KBM-7 (cell line): ENCODE data around the gene CARD8.
"Not testable (repeated sequence)": the region's sequence is repeated elsewhere in the genome, so short reads cannot be mapped to it uniquely, and the experiment has no call there.

Experiments
- DNase-seq: peaks from one replicate; pipeline ENCODE4 v3.0.0-alpha.2; 2015
- in situ Hi-C: fragments of 300-500 bp; cut with MboI; formaldehyde crosslinking; loops from 2 replicates; pipeline ENCODE4 v1.14.3; 2020; ENCODE audit warnings: low sequenced_read_pairs, low pct_unique_long_range_greater_than_20kb, mixed read lengths

The CARD8 gene

DNA sequence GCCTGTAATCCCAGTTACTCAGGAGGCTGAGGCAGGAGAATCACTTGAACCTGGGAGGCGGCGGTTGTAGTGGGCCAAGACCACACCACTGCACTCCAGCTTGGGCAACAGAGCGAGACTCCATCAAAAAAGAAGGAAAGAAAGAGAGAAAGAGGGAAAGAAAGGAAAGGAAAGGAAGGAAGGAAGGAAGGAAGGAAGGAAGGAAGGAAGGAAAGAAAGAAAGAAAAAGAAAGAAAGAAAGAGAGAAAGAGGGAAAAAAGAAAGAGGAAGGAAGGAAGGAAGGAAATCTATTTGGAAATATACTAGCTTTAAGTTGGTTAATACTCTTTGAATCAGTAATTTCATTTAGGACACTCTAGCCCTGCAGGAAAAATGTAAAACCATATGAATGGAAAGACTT lies 34.9 kb downstream of the CARD8 start:
- DNase-seq, in situ Hi-C loops: not testable (repeated sequence)

- in situ Hi-C loops: no loop called here
- no peak for DNase-seq
These were observed 36.7 kb downstream of the CARD8 start for GRCh38 chr19:48218997-48219396.

- in situ Hi-C loops: no loop called here
- no peak for DNase-seq
These were observed 38.8 kb downstream of the CARD8 start for GRCh38 chr19:48216933-48217332.

DNA sequence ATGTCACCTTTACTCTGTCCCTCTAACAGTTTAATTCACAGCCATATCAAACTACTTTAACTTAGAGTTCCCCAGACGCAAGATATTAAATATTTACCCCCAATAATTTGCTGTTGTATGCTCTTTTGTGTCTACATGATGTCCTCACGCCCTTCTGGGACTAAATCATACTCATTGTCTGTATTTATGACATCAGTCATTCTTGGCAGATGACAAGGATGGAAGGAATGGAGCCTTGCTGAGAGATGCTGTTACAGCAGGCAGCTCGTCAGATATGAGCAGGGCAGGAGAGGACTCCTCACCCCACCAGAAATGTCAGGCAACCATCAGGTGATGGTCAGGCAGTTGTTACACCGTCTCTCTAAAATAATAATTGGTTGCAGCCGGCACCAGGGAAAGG lies 41.8 kb downstream of the CARD8 start:
- in situ Hi-C loops: no loop called here
- no peak for DNase-seq

GRCh38 chr19:48210005-48210404 lies 45.7 kb downstream of the CARD8 start:
- in situ Hi-C loops: no loop called here

GRCh38 chr19:48206397-48207093 lies 49.2 kb downstream of the CARD8 start:
- in situ Hi-C loops: no loop called here
- no peak for DNase-seq

More at GRCh38 chr19:48210005-48210404, 45.7 kb downstream of the CARD8 start:
- DNase-seq: no peak

- DNase-seq: peak; percentile 98
- in situ Hi-C loops: no loop called here
These were observed 51.7 kb downstream of the CARD8 start for GRCh38 chr19:48203794-48204628.

DNA sequence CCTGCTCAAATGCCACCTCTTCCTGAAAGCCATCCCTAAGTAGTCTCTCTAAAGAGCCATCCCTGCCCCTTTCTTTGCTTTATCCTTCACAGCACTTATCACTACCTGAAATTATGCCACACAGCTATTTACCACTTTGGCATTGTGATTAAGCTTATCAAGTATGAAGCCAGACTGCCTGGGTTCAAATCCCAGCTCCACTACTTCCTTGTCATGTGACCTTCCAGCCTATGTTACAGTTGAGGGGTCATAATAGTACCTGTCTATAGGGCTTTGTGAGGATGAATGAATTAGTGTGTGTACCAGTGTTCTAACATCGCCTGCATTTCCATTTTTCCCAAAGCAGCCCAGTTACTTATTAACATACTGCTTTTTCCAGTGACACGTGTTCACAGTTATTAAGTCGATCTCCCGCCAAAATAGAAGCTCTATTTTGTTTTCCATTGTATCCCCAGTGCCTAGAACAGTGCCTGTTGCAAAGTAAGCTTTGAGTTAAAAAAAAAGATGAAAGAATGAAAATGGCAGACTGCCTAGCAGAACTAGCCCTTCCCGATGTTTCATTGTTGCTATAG lies 52.4 kb downstream of the CARD8 start:
- in situ Hi-C loops: no loop called here
- no peak for DNase-seq

DNA sequence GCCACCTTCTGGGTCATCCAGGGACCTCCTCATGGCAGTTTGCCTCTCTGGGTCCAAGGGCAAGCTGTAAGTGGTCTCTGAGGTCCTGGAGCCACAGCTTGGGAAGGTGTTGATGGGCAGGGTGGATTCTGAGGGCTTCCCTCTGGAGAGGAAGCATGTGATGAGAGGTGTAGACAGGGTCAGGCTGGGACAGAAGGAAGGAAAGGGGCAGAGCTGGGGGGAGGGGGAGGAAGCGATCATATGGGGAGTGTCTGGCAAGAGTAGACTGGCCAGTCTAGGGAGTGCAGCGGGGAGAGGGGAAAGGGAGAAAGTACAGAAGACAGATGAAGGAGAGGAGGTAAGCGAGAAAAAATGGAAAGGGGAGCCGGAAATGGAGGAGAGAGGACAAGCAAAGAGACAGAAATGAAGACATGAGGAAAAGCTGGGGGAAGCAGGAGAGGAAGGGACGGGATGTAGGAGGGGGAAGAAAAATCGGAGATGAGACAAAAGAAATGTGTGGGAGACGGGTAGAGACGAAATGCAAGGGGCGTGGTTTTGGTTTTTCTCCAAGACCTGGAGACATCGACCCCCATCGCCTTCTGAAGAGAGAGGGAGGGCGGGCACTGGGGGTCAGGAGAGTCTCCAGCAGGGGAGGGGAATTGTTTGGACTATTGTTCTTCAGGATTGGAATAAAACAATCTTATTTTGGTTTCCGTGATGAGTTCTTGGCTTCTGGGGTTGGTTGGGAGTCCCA lies 58.6 kb downstream of the CARD8 start:
- in situ Hi-C loops: no loop called here
- peak; percentile 37 for DNase-seq

DNA sequence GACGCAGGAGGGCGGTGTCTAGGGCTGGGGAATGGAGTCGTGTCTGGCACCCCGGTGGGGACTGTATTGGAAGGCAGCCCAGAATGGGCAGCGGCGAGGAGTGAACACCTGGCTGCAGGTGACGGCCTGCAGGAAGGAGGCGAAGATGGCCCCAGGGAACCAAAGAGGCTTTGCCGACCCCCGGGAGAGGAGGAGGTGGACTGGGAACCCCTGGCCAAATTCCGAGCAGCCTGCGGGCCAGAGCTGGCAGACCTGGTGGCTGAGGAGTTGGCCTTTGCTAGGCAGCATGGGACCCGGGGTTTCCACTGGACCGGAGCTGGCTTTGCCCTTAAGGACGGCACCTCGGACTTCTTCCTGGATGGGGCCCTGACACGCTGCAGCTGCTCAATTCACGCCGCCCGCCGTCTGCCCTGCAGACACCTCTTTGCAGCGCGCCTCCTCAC lies 59.4 kb downstream of the CARD8 start:
- DNase-seq: no peak
- in situ Hi-C loops: no loop called here

- in situ Hi-C loops: no loop called here
- no peak for DNase-seq
These were observed 60.6 kb downstream of the CARD8 start for GRCh38 chr19:48194844-48195830.

DNA sequence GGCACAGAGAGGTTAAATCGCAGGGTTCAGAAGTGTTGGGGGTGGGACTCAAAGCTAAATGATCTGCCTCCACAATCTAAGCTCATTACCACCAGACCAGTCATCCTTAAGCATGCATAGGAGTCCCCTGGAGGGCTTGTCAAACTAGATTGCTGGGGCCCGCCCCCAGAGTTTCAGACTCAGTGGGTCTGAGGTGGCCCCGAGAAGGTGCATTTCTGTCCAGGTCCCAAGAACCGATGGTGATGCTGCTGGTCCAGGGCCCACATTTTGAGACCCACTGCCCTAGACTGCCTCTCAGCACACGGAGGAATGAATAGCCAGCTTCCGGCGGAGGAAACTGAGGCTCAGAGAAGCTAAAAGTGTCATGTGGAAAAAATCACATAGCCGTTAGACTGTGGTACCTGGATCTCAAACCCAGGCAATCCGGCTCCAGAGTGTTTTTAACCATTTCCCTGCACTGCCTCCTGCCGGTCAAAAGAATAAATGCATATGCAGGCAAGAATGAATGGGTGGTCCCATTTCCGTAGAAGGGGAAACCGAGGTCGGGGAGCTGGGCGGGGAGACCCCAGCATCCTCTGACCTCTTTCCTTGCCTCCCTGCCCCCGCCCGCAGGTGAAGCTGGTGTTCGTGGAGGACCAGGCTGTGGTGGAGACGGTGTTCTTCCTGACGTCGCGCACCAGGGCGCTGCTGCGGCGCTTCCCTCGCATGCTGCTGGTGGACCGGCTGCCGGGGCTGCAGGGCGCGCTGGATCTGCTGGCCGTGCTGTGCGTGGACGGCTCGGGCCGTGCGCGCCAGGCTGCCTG lies 61.5 kb downstream of the CARD8 start:
- no peak for DNase-seq
- in situ Hi-C loops: no loop called here

- in situ Hi-C loops: no loop called here
- DNase-seq: no peak
These were observed 63.0 kb downstream of the CARD8 start for GRCh38 chr19:48192750-48193149.

GRCh38 chr19:48190885-48191284 lies 64.8 kb downstream of the CARD8 start:
- DNase-seq: no peak

GRCh38 chr19:48190288-48190884 lies 65.3 kb downstream of the CARD8 start:
- in situ Hi-C loops: no loop called here
- DNase-seq: no peak

More at GRCh38 chr19:48190885-48191284, 64.8 kb downstream of the CARD8 start:
- in situ Hi-C loops: no loop called here

- no peak for DNase-seq
- in situ Hi-C loops: no loop called here
These were observed 69.1 kb downstream of the CARD8 start for GRCh38 chr19:48186541-48186991.

GRCh38 chr19:48186015-48186414 lies 69.7 kb downstream of the CARD8 start:
- in situ Hi-C loops: no loop called here
- no peak for DNase-seq
